ENCODE measurements around the gene COPS3.

GRCh38 chr17:17215575-17215974, 65.5 kb downstream of the COPS3 start:
- no peak for TF ChIP-seq CTCF (IDR thresholded peaks at IDR 0.05)
- TF ChIP-seq POLR2A (IDR thresholded peaks at IDR 0.05) = no peak
